SK-N-SH (cell line): ENCODE measurements around the gene DCAF11. TPM values are rescaled to one million over a fixed set of nuclear protein-coding genes. Genes with fewer than 3 reads are reported as not detected.

Experiments
- CTCF ChIA-PET: fragments of 300-600, 350-600 bp; formaldehyde crosslinking; extraction: SDS; loops from one replicate; lab custom pipeline; 2021; lab: Yijun Ruan, JAX
- POLR2A ChIA-PET: fragments of 350-600 bp; sonication (Branson Sonifier 250); formaldehyde crosslinking; extraction: SDS; loops from one replicate; lab custom pipeline; 2020; ENCODE audit warnings: antibody characterized with exemption, inconsistent platforms; lab: Yijun Ruan, JAX
- DNase-seq: peaks from one replicate; pipeline ENCODE4 v3.0.0; 2012
- H2AFZ ChIP-seq: fragments of 200-600 bp; sonication (generic); 2 replicates; pipeline ENCODE4 v1.8.1; 2016; ENCODE audit warnings: antibody characterized with exemption, mild to moderate bottlenecking, low read depth
- H3F3A ChIP-seq: fragments of 200-600 bp; sonication (generic); replicated peaks from 2 replicates; pipeline ENCODE3; 2016; ENCODE audit warnings: antibody characterized with exemption, mild to moderate bottlenecking; ENCODE audit not compliant: insufficient read depth
- H3K27ac ChIP-seq, 2 experiments: fragments of 200-500 bp in 1 of 2; fragments of 200-600 bp in 1 of 2; sonication (Bioruptor generic) in 1 of 2; sonication (generic), shearing (Covaris generic) in 1 of 2; 2 replicates each; pipeline versions ENCODE4 v1.5.1 to v1.6.1; 2014 to 2016; ENCODE audit warnings: low read depth in 2 of 2, inconsistent platforms in 1 of 2, low read length in 1 of 2, mild to moderate bottlenecking in 1 of 2, mixed read lengths in 1 of 2
- H3K27me3 ChIP-seq: fragments of 200-600 bp; sonication (generic), shearing (Covaris generic); 2 replicates; pipeline ENCODE4 v1.6.1; 2016; ENCODE audit warnings: mixed run types; ENCODE audit not compliant: insufficient read depth
- H3K36me3 ChIP-seq, 2 experiments: fragments of 200-500 bp in 1 of 2; fragments of 200-600 bp in 1 of 2; sonication (Bioruptor generic) in 1 of 2; sonication (generic) in 1 of 2; replicated peaks in 1 of 2; 2 replicates each; pipeline versions ENCODE3 to v1.5.1; 2014 to 2016; ENCODE audit warnings: low read length in 1 of 2, mild to moderate bottlenecking in 1 of 2; ENCODE audit not compliant: insufficient read depth in 2 of 2, control insufficient read depth in 1 of 2
- H3K4me1 ChIP-seq, 2 experiments: fragments of 200-500 bp in 1 of 2; fragments of 200-600 bp in 1 of 2; sonication (Bioruptor generic) in 1 of 2; sonication (generic), shearing (Covaris generic) in 1 of 2; 2 replicates each; pipeline versions ENCODE4 v1.5.1 to v1.6.1; 2014 to 2016; ENCODE audit warnings: low read depth in 1 of 2, low read length in 1 of 2, mixed run types in 1 of 2; ENCODE audit not compliant: insufficient read depth in 2 of 2, control insufficient read depth in 1 of 2
- H3K4me2 ChIP-seq: fragments of 200-600 bp; sonication (generic), shearing (Covaris generic); 2 replicates; pipeline ENCODE4 v1.6.1; 2017; ENCODE audit warnings: mixed run types
- H3K4me3 ChIP-seq, 2 experiments: fragments of 200-500 bp in 1 of 2; fragments of 200-600 bp in 1 of 2; sonication (Bioruptor generic) in 1 of 2; sonication (generic), shearing (Covaris generic) in 1 of 2; 2 replicates each; pipeline versions ENCODE4 v1.5.1 to v1.8.1; 2014 to 2016; ENCODE audit warnings: low read depth in 2 of 2, inconsistent platforms in 1 of 2, low read length in 1 of 2, mild to moderate bottlenecking in 1 of 2, mixed read lengths in 1 of 2, moderate library complexity in 1 of 2
- H3K79me2 ChIP-seq: fragments of 200-600 bp; sonication (generic); 2 replicates; pipeline ENCODE4 v1.8.1; 2017; ENCODE audit warnings: mild to moderate bottlenecking; ENCODE audit not compliant: insufficient read depth
- H3K9ac ChIP-seq: fragments of 200-600 bp; sonication (generic); 2 replicates; pipeline ENCODE4 v1.6.1; 2017; ENCODE audit warnings: mixed run types
- H3K9me2 ChIP-seq: fragments of 200-600 bp; sonication (generic); 2 replicates; pipeline ENCODE4 v1.6.1; 2017; ENCODE audit warnings: mixed run types
- H3K9me3 ChIP-seq: fragments of 200-600 bp; sonication (generic); 2 replicates; pipeline ENCODE4 v1.6.1; 2017; ENCODE audit warnings: mixed run types, mild to moderate bottlenecking, moderate library complexity
- H4K20me1 ChIP-seq: fragments of 200-600 bp; sonication (generic); 2 replicates; pipeline ENCODE4 v1.6.1; 2017; ENCODE audit warnings: mild to moderate bottlenecking, mixed run types; ENCODE audit not compliant: insufficient read depth
- CTCF ChIP-seq: fragments of 200-600 bp; sonication (generic); IDR thresholded peaks from 2 replicates; pipeline ENCODE4 v1.6.1; 2017; ENCODE audit warnings: antibody characterized with exemption, mild to moderate bottlenecking, moderate library complexity
- ELF1 ChIP-seq: IDR thresholded peaks from 2 replicates; pipeline ENCODE4 v1.4.0; 2012
- EP300 ChIP-seq, 2 experiments: IDR thresholded peaks; 2 replicates each; pipeline versions ENCODE4 v1.4.0 to v1.6.1; 2012; ENCODE audit warnings: borderline replicate concordance in 1 of 2, low read depth in 1 of 2, low read length in 1 of 2
- EZH2phosphoT487 ChIP-seq: fragments of 200-600 bp; sonication (generic); IDR thresholded peaks from 2 replicates; pipeline ENCODE4 v1.6.1; 2017; ENCODE audit warnings: low read depth, mixed run types, mild to moderate bottlenecking, antibody characterized with exemption, moderate library complexity, borderline replicate concordance
- FOSL2 ChIP-seq: IDR thresholded peaks from 2 replicates; pipeline ENCODE4 v1.4.0; 2012; ENCODE audit warnings: low read depth, mild to moderate bottlenecking, moderate library complexity, borderline replicate concordance
- FOXM1 ChIP-seq: IDR thresholded peaks from 2 replicates; pipeline ENCODE4 v1.4.0; 2012; ENCODE audit warnings: low read depth, mild to moderate bottlenecking
- GATA2 ChIP-seq: sonication (generic); formaldehyde crosslinking; IDR thresholded peaks from 2 replicates; pipeline ENCODE4 v1.5.0; 2020; ENCODE audit warnings: mild to moderate bottlenecking, missing genetic modification reagents
- IRF3 ChIP-seq: fragments of 150-350 bp; IDR thresholded peaks from 2 replicates; pipeline ENCODE4 v1.6.1; 2016; ENCODE audit warnings: mild to moderate bottlenecking, low read depth, low read length
- JUND ChIP-seq: IDR thresholded peaks from 2 replicates; pipeline ENCODE4 v1.4.0; 2012
- MAX ChIP-seq: IDR thresholded peaks from 2 replicates; pipeline ENCODE4 v1.4.0; 2012; ENCODE audit warnings: low read depth
- MXI1 ChIP-seq: IDR thresholded peaks from 2 replicates; pipeline ENCODE4 v1.6.1; 2012; ENCODE audit warnings: mild to moderate bottlenecking, low read depth, low read length, improper control_type of control experiment
- NFIC ChIP-seq: IDR thresholded peaks from 2 replicates; pipeline ENCODE4 v1.4.0; 2012; ENCODE audit warnings: borderline replicate concordance
- NRF1 ChIP-seq: IDR thresholded peaks from 2 replicates; pipeline ENCODE4 v1.6.1; 2012; ENCODE audit warnings: low read depth, mild to moderate bottlenecking, low read length
- POLR2AphosphoS5 ChIP-seq: IDR thresholded peaks from 2 replicates; pipeline ENCODE4 v1.6.1; 2012; ENCODE audit warnings: low read depth, low read length
- RAD21 ChIP-seq: IDR thresholded peaks from 2 replicates; pipeline ENCODE4 v1.6.1; 2012; ENCODE audit warnings: mild to moderate bottlenecking, low read length
- RFX5 ChIP-seq: IDR thresholded peaks from 2 replicates; pipeline ENCODE4 v1.6.1; 2012; ENCODE audit warnings: mild to moderate bottlenecking, improper control_type of control experiment, low read length
- RXRA ChIP-seq: IDR thresholded peaks from 2 replicates; pipeline ENCODE4 v1.4.0; 2012; ENCODE audit warnings: low read depth, mild to moderate bottlenecking, borderline replicate concordance
- TAF1 ChIP-seq: IDR thresholded peaks from 2 replicates; pipeline ENCODE4 v1.6.1; 2012; ENCODE audit warnings: low read depth, mild to moderate bottlenecking, low read length, moderate library complexity, borderline replicate concordance
- TEAD4 ChIP-seq: IDR thresholded peaks from 2 replicates; pipeline ENCODE4 v1.4.0; 2012; ENCODE audit warnings: mild to moderate bottlenecking, borderline replicate concordance; ENCODE audit not compliant: insufficient read depth
- ZBTB33 ChIP-seq: IDR thresholded peaks from 2 replicates; pipeline ENCODE4 v1.4.0; 2012; ENCODE audit warnings: low read depth, borderline replicate concordance
- WGBS: methylation state at CpG from one replicate; pipeline ENCODE4 v1.1.6; 2017; ENCODE audit warnings: low lambda C conversion rate; 5-methylcytosine and 5-hydroxymethylcytosine counted together
- polyA plus RNA-seq, 3 experiments: library from polyadenylated mRNA; depleted of rRNA; stranded (reverse); fragments of >200 nt; gene quantifications; 2 replicates each; pipeline ENCODE4 v1.2.3, GENCODE V29; 2012
- TF ChIP-seq, protein P1 (sequence below): fragments of 150-350 bp; IDR thresholded peaks from 2 replicates; pipeline ENCODE4 v1.6.1; 2017; ENCODE audit warnings: antibody characterized with exemption, low read length, low read depth, borderline replicate concordance

Gene DCAF11
- polyA plus RNA-seq, 1 of the 3 experiments (the other 2 are of a cell fraction), result 34.6 TPM

DNA sequence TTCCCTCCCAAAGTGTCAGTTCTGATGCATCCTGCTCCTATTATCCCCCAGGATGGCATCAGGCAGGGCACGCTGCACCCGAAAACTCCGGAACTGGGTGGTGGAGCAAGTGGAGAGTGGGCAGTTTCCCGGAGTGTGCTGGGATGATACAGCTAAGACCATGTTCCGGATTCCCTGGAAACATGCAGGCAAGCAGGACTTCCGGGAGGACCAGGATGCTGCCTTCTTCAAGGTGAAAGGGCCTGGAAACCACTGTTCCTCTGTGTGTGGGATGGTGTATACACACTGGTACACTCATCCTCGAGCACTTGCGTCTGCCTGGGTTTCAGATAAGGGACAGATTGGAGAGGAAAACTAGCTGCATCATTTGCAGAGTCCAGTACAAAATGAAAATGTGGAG lies 47.5 kb downstream of the DCAF11 start (continued):
- TF ChIP-seq ZBTB33, result no peak
- TF ChIP-seq NRF1, result no peak
- TF ChIP-seq MAX, result no peak
- TF ChIP-seq FOXM1, result no peak
- TF ChIP-seq, all 33 proteins: peak for 0

DNA sequence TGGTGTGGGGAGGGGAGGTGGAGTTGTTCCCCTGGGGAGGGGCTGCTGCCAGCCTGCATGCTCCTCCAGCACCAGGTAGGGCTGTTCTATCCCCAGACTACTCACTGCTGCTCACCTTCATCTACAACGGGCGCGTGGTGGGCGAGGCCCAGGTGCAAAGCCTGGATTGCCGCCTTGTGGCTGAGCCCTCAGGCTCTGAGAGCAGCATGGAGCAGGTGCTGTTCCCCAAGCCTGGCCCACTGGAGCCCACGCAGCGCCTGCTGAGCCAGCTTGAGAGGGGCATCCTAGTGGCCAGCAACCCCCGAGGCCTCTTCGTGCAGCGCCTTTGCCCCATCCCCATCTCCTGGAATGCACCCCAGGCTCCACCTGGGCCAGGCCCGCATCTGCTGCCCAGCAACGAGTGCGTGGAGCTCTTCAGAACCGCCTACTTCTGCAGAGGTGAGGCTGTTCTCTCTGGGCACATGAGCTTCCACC lies 50.0 kb downstream of the DCAF11 start:
- TF ChIP-seq ELF1 (no peak), GATA2 (CRISPR knock-in tag) (no peak), TEAD4 (no peak), IRF3 (no peak), RFX5 (no peak), EP300 (IDR thresholded peaks at IDR 0.05; ENCODE audit: borderline replicate concordance in 1 of 2, low read depth in 1 of 2, low read length in 1 of 2) (no peak), MXI1 (no peak), JUND (no peak), NRF1 (no peak), FOSL2 (no peak), EZH2phosphoT487 (no peak), RXRA (no peak), POLR2AphosphoS5 (no peak), NFIC (no peak), CTCF (no peak), ZBTB33 (no peak), TAF1 (no peak), RAD21 (no peak)
- TF ChIP-seq, protein P1, sequence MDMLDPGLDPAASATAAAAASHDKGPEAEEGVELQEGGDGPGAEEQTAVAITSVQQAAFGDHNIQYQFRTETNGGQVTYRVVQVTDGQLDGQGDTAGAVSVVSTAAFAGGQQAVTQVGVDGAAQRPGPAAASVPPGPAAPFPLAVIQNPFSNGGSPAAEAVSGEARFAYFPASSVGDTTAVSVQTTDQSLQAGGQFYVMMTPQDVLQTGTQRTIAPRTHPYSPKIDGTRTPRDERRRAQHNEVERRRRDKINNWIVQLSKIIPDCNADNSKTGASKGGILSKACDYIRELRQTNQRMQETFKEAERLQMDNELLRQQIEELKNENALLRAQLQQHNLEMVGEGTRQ, result no peak
- no peak overlapping the region for H3K27ac ChIP-seq
- ChIA-PET CTCF (interaction anchor here (0.9 kb wide), 1 partner anchor 14 kb away, joined by 3 read pairs; no protein-coding TSS in a partner anchor), POLR2A (interaction anchor here (0.9 kb wide), 1 partner anchor 16 kb away, joined by 4 read pairs; no protein-coding TSS in a partner anchor)
- H3K9me3 ChIP-seq, result no peaks in the 10 kb centered on the region
- H3K4me2 ChIP-seq, result no peak overlapping the region
- no peak for DNase-seq
- H3K9ac ChIP-seq, result no peak overlapping the region
- H3K4me1 ChIP-seq, result peaks cover 4 to 22% of the 10 kb centered on the region in 2 experiments; a peak in 1 of 4 replicates
- peaks cover 16 to 48% of the 10 kb centered on the region in 2 experiments for H3K36me3 ChIP-seq
- peaks cover 15% of the 10 kb centered on the region for H3F3A ChIP-seq
- H3K4me3 ChIP-seq, result no peak overlapping the region
- H2AFZ ChIP-seq, result no peak overlapping the region
- no peaks in the 10 kb centered on the region for H3K27me3 ChIP-seq
- peaks cover 4% of the 10 kb centered on the region; the same call in 1 of the 2 replicates for H4K20me1 ChIP-seq
- no peaks in the 10 kb centered on the region for H3K9me2 ChIP-seq
- peaks cover 23% of the 10 kb centered on the region for H3K79me2 ChIP-seq
- WGBS, result 92% methylated on average over 9 of the region's 14 CpGs
